SU-DHL-6 (cell line): ENCODE results near the gene PNMA1.

Experiments used
- H2AFZ ChIP-seq: fragments of 200-600 bp; sonication (generic); 2 replicates; pipeline ENCODE4 v1.6.1; 2014; ENCODE audit warnings: low read depth, mild to moderate bottlenecking, moderate library complexity, mixed read lengths, antibody characterized with exemption, low read length; ENCODE audit not compliant: severe bottlenecking
- H3F3A ChIP-seq: fragments of 200-600 bp; shearing (Covaris generic); 2 replicates; pipeline ENCODE4 v1.6.0; 2016; ENCODE audit warnings: antibody characterized with exemption, mild to moderate bottlenecking; ENCODE audit not compliant: insufficient read depth
- H3K27ac ChIP-seq: fragments of 200-600 bp; sonication (generic); 2 replicates; pipeline ENCODE4 v1.5.1; 2016; ENCODE audit warnings: low read depth, mild to moderate bottlenecking, low read length, moderate library complexity, mixed read lengths
- H3K27me3 ChIP-seq: fragments of 200-600 bp; sonication (generic), shearing (Covaris generic); 2 replicates; pipeline ENCODE4 v1.6.0; 2014; ENCODE audit warnings: mild to moderate bottlenecking, low read length
- H3K36me3 ChIP-seq: fragments of 200-600 bp; sonication (generic); 2 replicates; pipeline ENCODE4 v1.6.1; 2014; ENCODE audit warnings: mild to moderate bottlenecking, low read length, mixed read lengths
- H3K4me2 ChIP-seq: fragments of 300-600, 200-600 bp; shearing (Covaris generic), sonication (generic); 2 replicates; pipeline ENCODE4 v1.6.0; 2014; ENCODE audit warnings: low read length, low read depth, mild to moderate bottlenecking; ENCODE audit not compliant: poor library complexity, severe bottlenecking
- H3K4me3 ChIP-seq: fragments of 200-600 bp; sonication (generic); 2 replicates; pipeline ENCODE4 v1.5.1; 2014; ENCODE audit warnings: antibody characterized with exemption, low read length, mild to moderate bottlenecking, mixed read lengths; ENCODE audit not compliant: insufficient read depth, poor library complexity, severe bottlenecking
- H3K79me2 ChIP-seq: fragments of 200-600 bp; sonication (generic); 2 replicates; pipeline ENCODE4 v1.6.1; 2014; ENCODE audit warnings: mild to moderate bottlenecking, low read length, moderate library complexity; ENCODE audit not compliant: insufficient read depth
- H3K9ac ChIP-seq: fragments of 200-600 bp; sonication (generic); 2 replicates; pipeline ENCODE4 v1.7.0; 2014; ENCODE audit warnings: mild to moderate bottlenecking, low read length
- H3K9me2 ChIP-seq: fragments of 200-600 bp; sonication (generic); replicated peaks from 2 replicates; pipeline ENCODE4 v1.6.1; 2014; ENCODE audit warnings: low read length; ENCODE audit not compliant: insufficient read depth
- H3K9me3 ChIP-seq: fragments of 200-600 bp; sonication (generic); 2 replicates; pipeline ENCODE4 v1.6.1; 2014; ENCODE audit warnings: low read length, mixed read lengths; ENCODE audit not compliant: insufficient read depth
- H4K20me1 ChIP-seq: fragments of 200-600 bp; sonication (generic); 2 replicates; pipeline ENCODE4 v1.6.1; 2014; ENCODE audit warnings: low read depth, mild to moderate bottlenecking, antibody characterized with exemption, low read length, moderate library complexity, mixed read lengths
- EZH2phosphoT487 ChIP-seq: fragments of 200-600 bp; sonication (generic), shearing (Covaris generic); conservative IDR thresholded peaks from 2 replicates; pipeline ENCODE4 v1.6.1; 2018; ENCODE audit warnings: mild to moderate bottlenecking, antibody characterized with exemption, low read length, moderate library complexity, mixed read lengths
- TF ChIP-seq, protein P1 (sequence below): fragments of 200-600 bp; sonication (generic); IDR thresholded peaks from one replicate; pipeline ENCODE4 v1.5.1; 2017; ENCODE audit warnings: antibody characterized with exemption, mild to moderate bottlenecking, low read length, moderate library complexity; ENCODE audit not compliant: insufficient read depth, poor library complexity, severe bottlenecking

Gene PNMA1

DNA sequence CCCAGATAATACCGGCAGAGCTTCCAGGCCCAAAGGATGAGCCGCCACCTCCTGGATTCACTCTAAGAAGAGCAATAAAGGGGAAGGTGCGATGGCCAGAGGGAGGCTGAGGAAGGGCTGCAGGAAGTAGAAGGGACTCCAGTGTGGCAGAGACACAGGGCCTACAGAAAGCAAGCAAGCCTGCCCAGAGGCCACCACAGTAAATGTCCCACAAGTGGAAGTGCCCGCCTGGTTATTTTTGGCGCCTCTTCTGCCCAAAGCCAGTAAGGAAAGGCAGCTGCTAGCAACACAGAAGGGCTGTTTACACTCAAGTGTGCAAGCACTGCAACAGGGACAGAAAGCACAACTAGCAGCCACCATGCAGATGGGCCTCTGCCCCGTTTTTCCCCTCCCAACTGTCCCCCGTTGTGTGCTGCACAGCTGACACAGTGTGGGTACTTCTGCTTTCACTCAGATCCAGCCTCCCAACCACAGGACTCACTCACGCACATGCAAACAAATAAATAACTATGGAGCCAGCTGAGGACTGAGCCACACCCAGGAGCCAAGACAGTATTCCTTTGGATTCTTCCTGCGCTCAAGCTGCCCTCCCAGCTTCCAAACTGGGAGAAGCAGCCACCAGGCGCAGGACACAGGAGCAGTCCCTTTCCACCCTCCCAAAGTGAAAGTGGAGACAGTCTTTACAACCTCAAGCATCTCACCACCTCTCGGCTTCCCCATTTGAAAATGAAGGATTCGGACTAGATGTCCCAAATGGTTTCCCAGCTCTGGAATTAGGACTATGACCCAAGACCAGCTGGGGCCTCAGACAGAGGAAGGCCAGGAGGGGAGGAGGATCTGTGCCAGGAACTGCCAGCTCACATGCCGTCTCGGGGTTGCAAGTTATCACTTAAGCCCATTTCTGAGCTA, 40.0 kb upstream of the PNMA1 start:
- Histone ChIP-seq H3K9ac (peak overlapping the region; percentile 96), H3K4me3 (peak overlapping the region; percentile 44), H3K79me2 (peaks cover 99% of the 10 kb centered on the region)

DNA sequence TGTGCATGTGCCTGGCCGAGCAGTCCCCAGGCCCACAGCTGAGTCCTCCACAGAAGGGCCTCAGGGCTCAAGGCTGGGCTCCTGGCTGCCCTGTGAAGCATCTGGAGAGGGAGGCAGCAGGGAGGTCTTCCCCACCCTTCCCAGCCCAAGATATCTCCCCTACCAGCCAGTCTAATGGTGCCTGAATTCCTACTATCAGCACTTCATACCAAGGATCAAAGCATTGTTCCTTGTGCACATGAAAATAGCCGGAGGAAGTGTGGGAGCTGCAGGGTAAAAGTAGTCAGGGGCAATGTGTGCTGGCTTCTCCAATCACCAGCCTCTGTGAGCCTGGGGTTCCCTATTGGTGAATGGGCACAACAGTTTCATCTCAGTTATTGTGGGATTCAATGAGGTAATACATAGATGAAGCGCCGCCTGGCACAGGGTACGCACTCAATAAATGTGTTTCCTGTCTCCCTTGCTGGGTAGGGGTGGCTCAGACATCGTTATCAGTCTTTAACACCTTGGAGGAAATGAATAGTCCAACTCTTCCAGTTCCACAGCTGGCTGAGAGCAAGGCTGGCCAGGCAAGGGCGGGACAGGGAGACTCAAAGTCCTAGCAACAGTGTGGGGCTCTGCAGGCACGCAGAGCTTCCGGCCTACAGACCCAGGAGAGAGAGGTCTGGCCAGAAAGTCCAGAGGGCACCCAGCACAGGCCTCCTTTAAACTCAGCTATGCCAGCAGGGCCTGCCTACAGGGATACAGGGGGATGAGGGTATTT, 39.1 kb upstream of the PNMA1 start:
- Histone ChIP-seq H3K9me3 (no peaks in the 10 kb centered on the region), H2AFZ (no peak overlapping the region), H3K27me3 (no peaks in the 10 kb centered on the region), H3K27ac (peak overlapping the region; percentile 97), H3K9ac (peak overlapping the region; percentile 96), H3K9me2 (no peaks in the 10 kb centered on the region), H3K36me3 (no peaks in the 10 kb centered on the region), H3K4me3 (peak overlapping the region; percentile 17), H4K20me1 (peaks cover 6% of the 10 kb centered on the region), H3F3A (peaks cover 40% of the 10 kb centered on the region), H3K79me2 (peaks cover 99% of the 10 kb centered on the region), H3K4me2 (peak overlapping the region; percentile 81)
- no peak for TF ChIP-seq EZH2phosphoT487
- TF ChIP-seq, protein P1, sequence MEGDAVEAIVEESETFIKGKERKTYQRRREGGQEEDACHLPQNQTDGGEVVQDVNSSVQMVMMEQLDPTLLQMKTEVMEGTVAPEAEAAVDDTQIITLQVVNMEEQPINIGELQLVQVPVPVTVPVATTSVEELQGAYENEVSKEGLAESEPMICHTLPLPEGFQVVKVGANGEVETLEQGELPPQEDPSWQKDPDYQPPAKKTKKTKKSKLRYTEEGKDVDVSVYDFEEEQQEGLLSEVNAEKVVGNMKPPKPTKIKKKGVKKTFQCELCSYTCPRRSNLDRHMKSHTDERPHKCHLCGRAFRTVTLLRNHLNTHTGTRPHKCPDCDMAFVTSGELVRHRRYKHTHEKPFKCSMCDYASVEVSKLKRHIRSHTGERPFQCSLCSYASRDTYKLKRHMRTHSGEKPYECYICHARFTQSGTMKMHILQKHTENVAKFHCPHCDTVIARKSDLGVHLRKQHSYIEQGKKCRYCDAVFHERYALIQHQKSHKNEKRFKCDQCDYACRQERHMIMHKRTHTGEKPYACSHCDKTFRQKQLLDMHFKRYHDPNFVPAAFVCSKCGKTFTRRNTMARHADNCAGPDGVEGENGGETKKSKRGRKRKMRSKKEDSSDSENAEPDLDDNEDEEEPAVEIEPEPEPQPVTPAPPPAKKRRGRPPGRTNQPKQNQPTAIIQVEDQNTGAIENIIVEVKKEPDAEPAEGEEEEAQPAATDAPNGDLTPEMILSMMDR = no peak

More for the DNA sequence above, 40.0 kb upstream of the PNMA1 start:
- TF ChIP-seq, protein P1 = no peak
- no peak for TF ChIP-seq EZH2phosphoT487
- no peaks in the 10 kb centered on the region for H3K36me3 ChIP-seq
- H3K9me2 ChIP-seq = no peaks in the 10 kb centered on the region
- H3F3A ChIP-seq = peaks cover 40% of the 10 kb centered on the region
- peaks cover under 1% of the 10 kb centered on the region; the same call in 1 of the 2 replicates for H4K20me1 ChIP-seq
- H3K4me2 ChIP-seq = peak overlapping the region; percentile 81
- H3K27me3 ChIP-seq = no peaks in the 10 kb centered on the region
- H3K27ac ChIP-seq = peak overlapping the region; percentile 97
- H2AFZ ChIP-seq = no peak overlapping the region
- no peaks in the 10 kb centered on the region for H3K9me3 ChIP-seq

DNA sequence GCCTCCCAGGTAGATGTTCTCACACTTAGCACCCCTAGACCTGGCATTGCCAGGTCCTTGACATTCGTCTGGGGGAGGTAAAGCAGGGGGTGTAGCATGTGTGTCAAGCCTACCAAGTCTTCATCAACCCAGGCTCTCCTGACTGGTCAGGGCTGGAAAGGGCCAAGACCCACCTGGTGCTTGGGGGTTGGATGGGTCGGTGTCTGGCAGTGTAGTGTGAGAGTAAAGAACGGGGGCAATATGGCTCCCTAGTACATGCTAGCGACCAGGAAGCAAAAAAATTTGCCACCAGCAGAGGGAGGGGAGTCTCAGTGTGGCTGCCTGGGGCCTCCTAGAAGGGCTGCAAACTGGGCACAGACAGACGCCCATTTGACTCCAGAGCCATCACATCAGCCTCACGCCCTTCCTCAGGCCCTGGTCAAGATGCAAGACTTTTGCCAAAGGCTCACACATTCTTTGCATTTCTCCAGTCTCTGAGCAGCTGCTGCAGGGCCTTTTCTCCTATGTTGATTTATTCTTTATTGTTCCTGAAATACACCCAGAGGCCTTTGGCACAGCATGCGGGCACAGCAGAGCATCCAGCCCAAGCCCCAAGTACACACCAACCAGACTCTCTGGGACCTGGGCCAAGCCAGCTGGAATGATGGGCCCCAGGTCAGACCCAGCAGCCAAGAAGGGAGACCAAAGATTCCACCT, 38.3 kb upstream of the PNMA1 start:
- Histone ChIP-seq H3K9me2 (no peaks in the 10 kb centered on the region), H2AFZ (no peak overlapping the region), H3K27ac (peak overlapping the region; percentile 97), H3K9me3 (no peaks in the 10 kb centered on the region), H3K4me3 (no peak overlapping the region), H3K4me2 (peak overlapping the region; percentile 81), H4K20me1 (peaks cover 11% of the 10 kb centered on the region), H3K36me3 (no peaks in the 10 kb centered on the region), H3K79me2 (peaks cover 99% of the 10 kb centered on the region), H3K9ac (peak overlapping the region; percentile 96), H3K27me3 (no peaks in the 10 kb centered on the region), H3F3A (peaks cover 36% of the 10 kb centered on the region)
- TF ChIP-seq, protein P1 = no peak
- no peak for TF ChIP-seq EZH2phosphoT487
